Spleen (tissue), 7 donors: ENCODE measurements around the gene RXYLT1.
"Not testable (repeated sequence)": the region's sequence is repeated elsewhere in the genome, so short reads cannot be mapped to it uniquely, and the experiment has no call there.

ENCODE experiments used
- POLR2A ChIP-seq, 3 donors: fragments of 450-650 bp; IDR thresholded peaks; one replicate each; pipeline ENCODE4 v1.5.1; 2017; ENCODE audit warnings: antibody characterized with exemption in 3 of 3, mild to moderate bottlenecking in 1 of 3
- POLR2AphosphoS5 ChIP-seq, 3 donors: sonication (generic); formaldehyde crosslinking; IDR thresholded peaks; one replicate each; pipeline ENCODE4 v1.5.1; 2017; ENCODE audit warnings: antibody characterized with exemption in 3 of 3
- TF ChIP-seq, protein P1 (sequence below), 11 experiments: fragments of 200-600 bp in 7 of 11; fragments of 450-650 bp in 4 of 11; sonication (generic) in 4 of 11; IDR thresholded peaks in 8 of 11; conservative IDR thresholded peaks in 3 of 11; 1 replicate in 7 of 11; 2 replicates in 4 of 11; pipeline versions ENCODE4 v1.4.0 to v1.8.0; 2016 to 2021; ENCODE audit warnings: antibody characterized with exemption in 11 of 11, inconsistent platforms in 4 of 11, mild to moderate bottlenecking in 1 of 11
- donor health status: DM: no; HTN: no; CAD: no; lungs with moderate emphysema.
- donor health status: DM: no; HTN: no; CAD: no.
- donor health status: DM: no; HTN: no; CAD: no.

DNA sequence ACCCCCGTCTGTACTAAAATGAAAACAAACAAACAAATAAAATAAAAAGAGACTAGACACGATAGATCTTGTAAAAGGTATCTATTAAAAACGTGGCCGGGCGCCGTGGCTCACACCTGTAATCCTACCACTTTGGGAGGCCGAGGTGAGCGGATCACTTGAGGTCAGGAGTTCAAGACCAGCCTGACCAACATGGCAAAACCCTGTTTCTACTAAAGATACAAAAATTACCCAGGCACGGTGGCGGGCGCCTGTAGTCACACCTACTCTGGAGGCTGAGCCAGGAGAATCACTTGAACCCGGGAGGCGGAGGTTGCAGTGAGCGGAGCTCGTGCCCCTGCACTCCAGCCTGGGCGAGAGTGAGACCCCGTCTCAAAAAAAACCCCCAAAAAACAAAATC is 63.0 kb downstream of the RXYLT1 start:
- TF ChIP-seq, protein P1, sequence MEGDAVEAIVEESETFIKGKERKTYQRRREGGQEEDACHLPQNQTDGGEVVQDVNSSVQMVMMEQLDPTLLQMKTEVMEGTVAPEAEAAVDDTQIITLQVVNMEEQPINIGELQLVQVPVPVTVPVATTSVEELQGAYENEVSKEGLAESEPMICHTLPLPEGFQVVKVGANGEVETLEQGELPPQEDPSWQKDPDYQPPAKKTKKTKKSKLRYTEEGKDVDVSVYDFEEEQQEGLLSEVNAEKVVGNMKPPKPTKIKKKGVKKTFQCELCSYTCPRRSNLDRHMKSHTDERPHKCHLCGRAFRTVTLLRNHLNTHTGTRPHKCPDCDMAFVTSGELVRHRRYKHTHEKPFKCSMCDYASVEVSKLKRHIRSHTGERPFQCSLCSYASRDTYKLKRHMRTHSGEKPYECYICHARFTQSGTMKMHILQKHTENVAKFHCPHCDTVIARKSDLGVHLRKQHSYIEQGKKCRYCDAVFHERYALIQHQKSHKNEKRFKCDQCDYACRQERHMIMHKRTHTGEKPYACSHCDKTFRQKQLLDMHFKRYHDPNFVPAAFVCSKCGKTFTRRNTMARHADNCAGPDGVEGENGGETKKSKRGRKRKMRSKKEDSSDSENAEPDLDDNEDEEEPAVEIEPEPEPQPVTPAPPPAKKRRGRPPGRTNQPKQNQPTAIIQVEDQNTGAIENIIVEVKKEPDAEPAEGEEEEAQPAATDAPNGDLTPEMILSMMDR (IDR thresholded peaks at IDR 0.05 in 8 of 11, conservative IDR thresholded peaks at IDR 0.05 in 3 of 11) = not testable (repeated sequence)
- not testable (repeated sequence) for TF ChIP-seq POLR2AphosphoS5, POLR2A (IDR thresholded peaks at IDR 0.05)
